Measurements from ENCODE around the gene ARHGEF6.

ARHGEF6 gene

GRCh38 chrX:136616987-136617685 is 163.6 kb downstream of the ARHGEF6 start:
- H3K4me1 Mint-ChIP-seq = no peaks in the 10 kb centered on the region
- DNase-seq (ENCODE audit: low spot score in 2 of 2) = no peak
- no peaks in the 10 kb centered on the region for H3K9me3 Mint-ChIP-seq
- no peak for ATAC-seq (replicated peaks; ENCODE audit: extremely low read depth, poor library complexity, severe bottlenecking)
- no peaks in the 10 kb centered on the region for H3K36me3 Mint-ChIP-seq (ENCODE audit: insufficient read depth)
- H3K27ac Mint-ChIP-seq (ENCODE audit: low read depth) = no peak overlapping the region
- H3K4me3 Mint-ChIP-seq = no peak overlapping the region
- no peaks in the 10 kb centered on the region for H3K27me3 Mint-ChIP-seq

All from central memory CD8-positive, alpha-beta T cell (primary cell).